ENCODE measurements around the gene PRC1.

The PRC1 gene

GRCh38 chr15:90947577-90948357 is 46.6 kb downstream of the PRC1 start:
- TF ChIP-seq, protein P1, sequence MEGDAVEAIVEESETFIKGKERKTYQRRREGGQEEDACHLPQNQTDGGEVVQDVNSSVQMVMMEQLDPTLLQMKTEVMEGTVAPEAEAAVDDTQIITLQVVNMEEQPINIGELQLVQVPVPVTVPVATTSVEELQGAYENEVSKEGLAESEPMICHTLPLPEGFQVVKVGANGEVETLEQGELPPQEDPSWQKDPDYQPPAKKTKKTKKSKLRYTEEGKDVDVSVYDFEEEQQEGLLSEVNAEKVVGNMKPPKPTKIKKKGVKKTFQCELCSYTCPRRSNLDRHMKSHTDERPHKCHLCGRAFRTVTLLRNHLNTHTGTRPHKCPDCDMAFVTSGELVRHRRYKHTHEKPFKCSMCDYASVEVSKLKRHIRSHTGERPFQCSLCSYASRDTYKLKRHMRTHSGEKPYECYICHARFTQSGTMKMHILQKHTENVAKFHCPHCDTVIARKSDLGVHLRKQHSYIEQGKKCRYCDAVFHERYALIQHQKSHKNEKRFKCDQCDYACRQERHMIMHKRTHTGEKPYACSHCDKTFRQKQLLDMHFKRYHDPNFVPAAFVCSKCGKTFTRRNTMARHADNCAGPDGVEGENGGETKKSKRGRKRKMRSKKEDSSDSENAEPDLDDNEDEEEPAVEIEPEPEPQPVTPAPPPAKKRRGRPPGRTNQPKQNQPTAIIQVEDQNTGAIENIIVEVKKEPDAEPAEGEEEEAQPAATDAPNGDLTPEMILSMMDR (IDR thresholded peaks at IDR 0.05; ENCODE audit: borderline replicate concordance, insufficient read depth, low read depth, low read length), result no peak
- no peak overlapping the region for H3K4me3 ChIP-seq (ENCODE audit: low read depth, low read length)

GRCh38 chr15:90946941-90947576 is 47.3 kb downstream of the PRC1 start:
- H3K4me3 ChIP-seq (ENCODE audit: low read depth, low read length), result no peak overlapping the region
- TF ChIP-seq, protein P1 (IDR thresholded peaks at IDR 0.05; ENCODE audit: borderline replicate concordance, insufficient read depth, low read depth, low read length), result no peak

DNA sequence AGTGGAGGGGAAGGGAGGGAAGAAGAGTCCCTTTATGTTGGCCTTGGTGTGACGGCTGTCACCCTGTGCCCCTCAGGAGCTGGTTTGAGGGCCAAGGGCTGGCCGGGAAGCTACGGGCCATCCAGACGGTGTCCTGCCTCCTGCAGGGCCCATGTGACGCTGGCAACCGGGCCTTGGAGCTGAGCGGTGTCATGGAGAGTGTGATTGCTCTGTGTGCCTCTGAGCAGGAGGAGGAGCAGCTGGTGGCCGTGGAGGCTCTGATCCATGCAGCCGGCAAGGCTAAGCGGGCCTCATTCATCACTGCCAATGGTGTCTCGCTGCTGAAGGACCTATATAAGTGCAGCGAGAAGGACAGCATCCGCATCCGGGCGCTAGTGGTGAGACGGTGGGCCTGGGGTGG is 47.8 kb downstream of the PRC1 start:
- TF ChIP-seq, protein P1 (IDR thresholded peaks at IDR 0.05; ENCODE audit: borderline replicate concordance, insufficient read depth, low read depth, low read length), result no peak

DNA sequence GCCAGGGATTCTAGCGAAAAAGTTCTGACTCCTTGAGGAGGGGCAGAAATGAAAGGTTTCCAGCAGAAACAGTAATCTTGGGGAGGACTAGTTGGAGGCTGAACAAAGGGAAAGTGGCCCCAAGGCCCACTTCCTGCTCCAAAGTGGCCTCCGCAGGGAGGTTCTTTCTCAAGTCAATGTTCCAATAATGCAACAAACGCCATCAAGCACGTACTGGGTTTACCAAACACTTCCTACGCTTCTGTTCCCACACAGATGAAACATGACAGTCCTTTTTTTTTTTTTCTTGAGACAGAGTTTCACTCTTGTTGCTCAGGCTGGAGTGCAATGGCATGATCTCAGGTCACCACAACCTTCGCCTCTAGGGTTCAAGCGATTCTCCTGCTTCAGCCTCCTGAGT is 49.2 kb downstream of the PRC1 start:
- H3K4me3 ChIP-seq (ENCODE audit: low read depth, low read length), result no peak overlapping the region
- TF ChIP-seq, protein P1 (IDR thresholded peaks at IDR 0.05; ENCODE audit: borderline replicate concordance, insufficient read depth, low read depth, low read length), result no peak

More for the DNA sequence above, 47.8 kb downstream of the PRC1 start:
- no peak overlapping the region for H3K4me3 ChIP-seq (ENCODE audit: low read depth, low read length)

DNA sequence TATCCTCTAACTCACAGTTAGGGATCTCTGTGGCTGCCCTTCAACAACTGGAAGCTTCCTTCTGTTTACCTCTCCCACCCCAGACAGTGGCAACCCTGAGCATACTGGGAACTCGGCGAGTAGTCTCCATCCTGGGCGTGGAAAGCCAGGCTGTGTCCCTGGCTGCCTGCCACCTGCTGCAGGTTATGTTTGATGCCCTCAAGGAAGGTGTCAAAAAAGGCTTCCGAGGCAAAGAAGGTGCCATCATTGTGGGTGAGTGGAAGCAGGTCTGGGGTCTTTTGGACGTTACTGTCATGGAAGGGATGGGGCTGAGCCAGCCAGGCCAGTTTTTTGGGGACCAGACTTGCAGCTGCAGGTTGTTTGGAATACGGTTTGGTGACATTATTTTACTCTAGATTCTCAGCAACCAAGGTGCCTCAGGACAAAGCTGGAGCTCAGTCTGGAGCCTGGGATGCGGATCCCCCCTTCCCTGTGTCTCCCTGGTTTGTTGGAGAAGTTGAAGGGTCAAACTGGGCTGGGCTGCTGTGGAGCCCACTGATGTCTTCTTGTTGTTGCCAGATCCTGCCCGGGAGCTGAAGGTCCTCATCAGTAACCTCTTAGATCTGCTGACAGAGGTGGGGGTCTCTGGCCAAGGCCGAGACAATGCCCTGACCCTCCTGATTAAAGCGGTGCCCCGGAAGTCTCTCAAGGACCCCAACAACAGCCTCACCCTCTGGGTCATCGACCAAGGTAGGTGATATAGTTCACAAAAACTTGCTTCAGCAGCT is 51.8 kb downstream of the PRC1 start:
- H3K4me3 ChIP-seq (ENCODE audit: low read depth, low read length), result no peak overlapping the region
- TF ChIP-seq, protein P1 (IDR thresholded peaks at IDR 0.05; ENCODE audit: borderline replicate concordance, insufficient read depth, low read depth, low read length), result no peak

DNA sequence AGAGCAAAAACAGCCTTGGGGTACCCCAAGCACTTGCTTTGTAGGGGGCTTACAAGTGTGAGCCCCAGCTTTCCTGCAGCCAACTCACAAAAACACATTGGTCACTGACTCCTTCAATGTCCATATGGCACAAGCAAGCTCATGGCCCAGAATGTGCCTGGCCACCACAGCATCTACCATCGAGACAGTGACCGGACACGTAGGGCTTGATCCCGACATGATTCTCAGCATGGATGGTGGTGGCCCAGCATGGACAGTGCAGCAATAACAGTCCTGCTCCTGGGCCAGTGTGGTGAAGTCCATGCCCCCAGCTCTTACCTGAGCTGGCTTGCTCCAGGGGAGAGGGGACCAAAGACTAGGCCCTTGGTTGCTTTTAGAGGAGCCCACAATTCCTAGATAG is 53.3 kb downstream of the PRC1 start:
- TF ChIP-seq, protein P1 (IDR thresholded peaks at IDR 0.05; ENCODE audit: borderline replicate concordance, insufficient read depth, low read depth, low read length), result no peak
- H3K4me3 ChIP-seq (ENCODE audit: low read depth, low read length), result no peak overlapping the region

Measured in GM12875 (cell line).